HUDEP-2 (cell line): ENCODE data around the gene COX6B2.

Experiments
- DNase-seq, 76 experiments: peaks; one replicate each; lab custom pipeline; 2025; ENCODE audit not compliant: unreplicated experiment in 76 of 76; lab: John Stamatoyannopoulos, UW

The COX6B2 gene

DNA sequence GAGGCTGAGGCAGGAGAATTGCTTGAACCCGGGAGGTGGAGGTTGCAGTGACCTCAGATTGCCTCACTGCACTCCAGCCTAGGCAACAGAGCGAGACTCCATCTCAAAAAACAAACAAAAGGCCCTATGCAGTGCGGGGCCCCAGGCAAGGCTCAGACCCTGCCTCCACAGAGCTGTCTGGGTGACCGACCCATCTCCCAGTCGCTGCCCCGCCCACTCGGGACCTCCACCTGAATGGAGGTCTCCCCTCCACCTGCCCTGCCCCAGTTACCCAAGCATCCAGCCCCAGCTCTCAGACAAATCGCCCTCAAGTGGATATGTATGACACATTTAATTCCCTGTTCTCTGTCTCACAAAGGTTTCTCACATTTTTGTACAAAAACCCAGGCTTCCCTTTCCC lies 10.7 kb upstream of the COX6B2 start:
- no peak for DNase-seq

DNA sequence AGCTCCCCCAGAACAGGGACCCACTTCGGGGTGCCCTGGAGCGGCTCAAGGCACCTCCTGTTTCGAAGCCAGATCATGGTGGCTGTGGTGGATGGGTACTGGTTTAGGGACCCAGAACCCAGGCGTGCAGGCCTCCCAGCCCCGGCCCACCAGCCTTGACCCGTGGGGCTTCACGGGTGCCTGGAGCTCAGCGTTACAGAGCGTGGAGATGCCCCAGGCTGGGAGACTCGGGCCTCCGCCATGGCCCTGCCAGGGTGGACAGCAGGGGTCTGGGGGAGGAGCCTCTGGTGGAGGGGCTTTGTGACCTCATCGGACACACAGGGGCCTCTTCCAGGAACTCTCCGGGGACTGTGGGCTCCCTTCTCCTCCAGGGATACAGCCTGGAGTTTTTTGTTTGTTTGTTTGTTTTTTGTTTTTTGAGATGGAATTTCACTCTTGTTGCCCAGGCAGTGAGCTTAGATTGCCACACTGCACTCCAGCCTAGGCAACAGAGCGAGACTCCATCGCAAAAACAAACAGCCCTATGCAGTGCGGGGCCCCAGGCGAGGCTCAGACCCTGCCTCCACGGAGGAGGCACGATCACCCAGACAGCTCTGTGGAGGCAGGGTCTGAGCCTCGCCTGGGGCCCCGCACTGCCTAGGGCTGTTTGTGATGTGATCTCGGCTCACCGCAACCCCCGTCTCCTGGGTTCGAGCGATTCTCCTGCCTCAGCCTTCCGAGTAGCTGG lies 8.6 kb upstream of the COX6B2 start, which contains the start of gene GARIN5B:
TSS of gene GARIN5B (minus strand) at position 271 of the 727 bp plus-strand sequence. CDS start at position 77, 194 bp downstream.
- DNase-seq, result no peak

DNA sequence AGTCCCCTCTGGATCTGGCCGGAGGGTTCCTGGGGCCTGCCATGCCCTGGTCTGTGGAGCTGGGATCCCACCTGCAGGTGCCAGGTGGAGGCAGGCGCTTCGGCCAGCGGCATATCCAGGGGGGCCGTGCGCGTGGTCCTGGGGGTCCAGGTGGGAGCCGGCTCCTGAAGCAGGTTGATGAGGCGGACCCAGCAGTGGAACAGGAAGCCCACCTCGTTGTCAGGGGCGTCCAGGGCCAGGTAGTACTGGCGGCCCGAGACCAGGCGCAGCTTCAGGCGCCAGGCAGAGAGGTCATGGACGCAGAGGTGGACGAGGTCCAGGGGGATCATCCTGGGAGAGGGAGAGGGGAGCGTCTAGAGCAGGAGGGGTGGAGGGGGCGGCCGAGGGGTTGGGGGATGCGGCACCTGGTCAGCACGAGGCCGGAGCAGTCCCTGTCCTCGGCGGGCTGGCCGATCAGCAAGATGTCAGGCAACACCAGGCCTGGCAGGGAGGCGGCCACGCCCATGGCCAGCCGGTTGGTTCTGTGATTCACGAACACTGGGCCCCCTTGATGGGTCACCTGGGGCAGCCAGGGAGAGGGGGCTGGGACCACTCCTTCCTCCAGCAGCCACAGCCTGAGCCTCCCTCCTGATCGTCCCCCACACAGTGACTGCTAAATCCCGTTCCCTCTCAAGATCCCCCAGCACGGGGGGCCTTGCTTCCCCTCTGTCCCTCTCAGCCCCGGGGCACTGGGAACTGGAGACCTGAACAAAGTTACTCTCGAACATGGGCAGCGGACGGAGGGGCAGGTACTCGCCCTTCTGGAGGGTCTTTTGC lies 7.9 kb upstream of the COX6B2 start:
- DNase-seq, result no peak

DNA sequence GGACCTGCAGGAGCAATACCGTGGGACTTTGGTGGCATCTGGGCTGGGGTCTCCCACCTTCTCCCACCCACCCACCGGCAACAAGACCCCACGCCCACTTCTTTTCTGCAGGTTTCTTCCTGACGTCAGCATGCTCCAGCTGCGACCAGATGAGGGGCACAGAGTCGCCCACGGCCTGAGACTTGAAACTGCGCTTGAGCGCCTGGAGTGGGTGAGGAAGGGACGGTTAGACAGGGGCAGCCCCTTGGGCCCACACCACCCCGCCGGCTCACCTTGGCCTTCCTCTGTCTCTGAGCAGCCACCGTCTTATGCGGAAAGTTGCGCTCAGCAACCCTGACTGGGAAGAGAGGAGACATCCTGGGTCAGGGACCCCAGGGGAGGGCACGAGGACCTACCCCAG lies 6.4 kb upstream of the COX6B2 start:
- no peak for DNase-seq

DNA sequence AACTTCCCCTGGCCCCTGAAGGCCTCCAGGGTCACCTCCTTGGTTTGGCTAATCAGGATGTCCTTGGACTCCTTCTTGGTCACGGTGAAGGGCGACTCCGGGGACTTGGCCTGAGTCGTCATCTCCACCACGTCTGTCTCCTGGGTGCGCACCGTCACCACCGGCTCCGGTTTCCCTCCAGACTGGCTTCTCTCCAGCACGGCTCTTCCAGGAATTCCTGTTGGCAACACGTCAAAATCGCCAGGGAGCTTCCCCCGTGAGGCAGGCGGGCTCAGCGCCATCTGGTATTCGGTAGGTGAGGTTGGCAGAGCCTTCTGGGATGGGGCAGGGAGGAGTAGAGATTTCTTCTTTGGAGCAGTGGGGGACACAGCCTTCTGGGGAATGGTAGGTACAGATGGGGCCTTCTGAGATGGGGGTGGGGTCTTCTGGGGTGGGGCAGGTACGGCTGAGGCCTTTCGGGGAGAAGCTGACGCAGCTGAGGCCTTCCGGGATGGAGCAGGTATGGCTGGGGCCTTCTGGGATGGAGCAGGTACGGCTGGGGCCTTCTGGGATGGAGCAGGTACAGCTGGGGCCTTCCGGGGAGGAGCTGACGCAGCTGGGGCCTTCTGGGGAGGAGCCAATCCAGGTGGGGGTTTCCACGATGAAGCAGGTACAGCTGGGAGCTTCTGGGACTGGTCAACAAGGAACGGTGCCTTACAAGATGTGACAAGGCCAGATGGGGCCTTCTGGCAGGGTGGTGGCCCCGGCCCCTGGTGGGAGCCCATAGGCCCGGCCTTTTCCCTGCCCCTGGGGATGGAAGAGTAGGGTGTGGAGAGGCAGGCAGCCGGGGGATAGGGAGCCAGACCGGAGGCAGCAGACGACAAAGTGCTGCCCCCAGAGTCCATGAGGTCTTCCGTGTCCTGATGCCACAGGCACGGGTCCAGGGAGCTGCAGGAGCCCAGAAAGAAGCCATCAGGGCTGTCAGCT lies 4.7 kb upstream of the COX6B2 start:
- DNase-seq, result no peak

DNA sequence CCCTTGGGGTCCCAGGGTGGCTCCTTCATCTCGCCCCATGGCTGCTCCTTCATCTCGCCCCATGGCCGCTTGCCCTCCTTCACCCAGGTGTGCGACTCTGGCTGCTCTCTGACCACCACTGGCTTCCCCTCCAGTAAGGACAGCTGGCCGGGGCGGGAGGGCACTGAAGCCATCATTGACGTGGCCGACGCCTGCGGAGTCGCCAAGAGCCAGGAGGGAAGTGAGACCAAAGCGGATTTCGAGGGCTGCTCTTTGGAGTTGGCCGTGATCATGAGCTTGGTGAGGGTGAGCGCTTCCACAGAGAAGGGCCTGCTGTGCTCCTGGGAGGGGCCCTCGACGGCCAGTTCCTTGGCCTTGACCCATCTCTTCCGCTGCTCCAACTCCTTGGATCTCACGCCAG lies 4.0 kb upstream of the COX6B2 start:
- no peak for DNase-seq

DNA sequence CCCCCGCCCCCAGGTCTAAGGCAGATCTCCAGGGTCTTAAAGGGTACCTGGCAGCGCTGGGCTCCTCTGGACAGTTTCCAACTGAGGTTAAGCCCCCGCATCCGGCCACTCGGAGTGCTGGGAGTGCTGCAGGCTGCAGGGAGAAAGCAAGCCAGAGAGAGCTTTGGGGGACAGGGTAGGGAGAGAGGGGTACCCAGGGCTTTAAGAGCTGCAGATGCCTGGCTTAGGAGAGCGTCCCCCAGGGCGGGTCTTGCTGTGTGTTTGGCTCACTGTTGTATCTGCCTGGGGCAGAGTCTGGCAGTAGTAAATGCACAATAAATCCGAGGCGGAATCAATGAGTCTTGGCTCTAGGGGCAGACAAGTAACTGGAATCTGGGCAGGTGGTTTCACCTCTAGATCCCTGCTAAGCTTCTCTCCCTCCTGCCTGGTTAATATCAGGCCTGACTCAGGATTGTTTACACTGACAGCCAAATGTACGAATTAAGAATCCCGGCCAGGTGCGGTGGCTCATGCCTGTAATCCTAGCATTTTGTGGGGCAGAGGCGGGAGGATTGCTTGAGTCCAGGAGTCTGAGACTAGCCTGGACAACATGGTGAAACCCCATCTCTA lies 798 bp upstream of the COX6B2 start:
- peak in 1 of 76 experiments; percentile 18 for DNase-seq

DNA sequence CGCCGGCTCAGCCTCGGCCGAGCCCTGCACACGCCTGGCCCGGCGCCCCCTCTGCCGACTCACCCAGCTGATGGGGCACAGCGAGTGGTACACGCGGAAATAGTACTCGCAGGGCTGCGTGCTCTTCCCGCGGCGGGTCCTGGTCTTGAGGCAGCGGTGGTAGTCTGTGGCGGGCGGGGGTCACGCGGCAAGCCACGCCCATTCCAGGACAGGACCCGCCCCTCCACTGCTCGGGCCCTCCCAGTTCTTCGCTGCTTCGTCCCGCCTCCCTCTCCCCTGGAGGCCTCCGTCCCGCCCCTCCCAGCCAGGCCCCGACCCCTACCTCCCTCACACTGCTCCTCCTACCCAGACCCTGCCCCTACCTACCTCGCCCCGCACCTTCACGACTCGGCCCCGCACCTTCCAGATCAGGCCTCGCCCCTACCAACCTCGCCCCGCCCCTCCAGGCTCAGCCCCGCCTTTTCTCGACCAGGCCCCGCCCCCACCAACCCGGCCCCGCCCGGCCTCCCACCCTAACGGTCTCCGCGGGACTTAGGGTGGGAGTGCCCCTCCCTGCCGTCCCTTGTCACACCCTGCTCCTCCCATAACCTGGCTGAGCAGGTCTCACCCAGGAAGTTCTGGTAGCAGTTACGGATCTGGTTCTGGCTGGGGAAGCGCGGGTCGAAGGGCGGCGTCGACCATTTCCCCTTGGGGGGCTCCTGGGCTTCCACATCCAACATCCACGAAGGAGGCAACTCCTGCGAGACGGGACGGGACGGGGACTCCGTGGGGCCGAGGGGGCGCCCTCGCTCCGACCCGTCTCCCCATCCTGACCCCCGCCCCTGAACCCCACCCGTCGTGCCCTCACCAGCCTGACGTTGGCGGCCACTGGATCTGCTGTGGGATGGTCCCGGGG lies 469 bp downstream of the COX6B2 start:
- peak in 62 of 76 experiments; percentile 25 to 95 (median 70) for DNase-seq

DNA sequence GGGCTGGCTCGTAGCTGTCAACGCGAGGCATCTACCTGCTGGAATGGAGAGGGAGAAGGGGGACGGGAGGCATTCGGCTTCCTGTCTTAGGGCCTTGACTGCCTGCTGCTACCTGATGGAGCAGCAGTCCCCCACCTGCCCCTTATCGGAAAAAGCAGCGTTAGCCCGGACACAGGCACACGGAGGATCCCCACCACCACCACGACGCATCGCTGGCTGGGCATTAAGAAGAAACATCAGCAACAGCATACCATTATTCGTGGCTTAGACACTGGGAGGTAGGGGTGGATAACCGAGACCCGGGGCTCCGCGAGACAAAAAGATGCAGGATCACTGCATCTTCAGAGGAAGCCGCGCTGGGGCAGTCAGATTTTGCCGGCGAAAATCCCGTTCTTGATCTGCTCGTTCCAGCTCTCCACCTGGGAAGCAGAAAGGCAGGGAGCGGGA lies 1.1 kb downstream of the COX6B2 start:
- DNase-seq, result no peak

DNA sequence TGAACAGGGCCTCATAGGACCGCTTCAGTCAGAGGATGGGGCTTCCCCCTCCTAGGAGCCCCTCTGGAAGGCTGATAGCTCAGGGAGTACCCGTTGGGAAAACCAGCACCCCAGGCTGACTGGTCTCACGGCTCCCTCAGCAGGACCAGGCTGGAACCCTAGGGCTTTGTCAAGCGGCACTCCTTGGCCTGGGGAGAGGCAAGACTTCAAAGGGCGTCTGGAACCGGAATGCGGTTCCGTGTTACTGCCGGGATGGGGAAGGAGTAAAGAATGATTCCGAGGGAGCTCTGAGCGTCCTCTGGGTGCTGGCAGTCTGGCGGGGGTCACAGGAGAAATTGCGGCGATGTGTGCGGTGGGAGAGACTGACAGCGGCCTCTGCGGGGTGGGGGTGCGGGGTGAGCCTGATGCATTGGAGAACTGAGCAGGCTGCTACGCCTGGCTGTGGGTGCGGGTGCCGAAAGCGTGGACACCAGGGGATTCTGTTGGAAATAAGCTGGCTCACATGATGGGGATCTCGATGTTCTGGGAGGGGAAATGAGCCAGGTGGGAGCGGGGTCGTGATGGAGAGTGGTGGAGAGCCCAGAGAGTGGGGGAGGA lies 1.9 kb downstream of the COX6B2 start:
- DNase-seq, result no peak

DNA sequence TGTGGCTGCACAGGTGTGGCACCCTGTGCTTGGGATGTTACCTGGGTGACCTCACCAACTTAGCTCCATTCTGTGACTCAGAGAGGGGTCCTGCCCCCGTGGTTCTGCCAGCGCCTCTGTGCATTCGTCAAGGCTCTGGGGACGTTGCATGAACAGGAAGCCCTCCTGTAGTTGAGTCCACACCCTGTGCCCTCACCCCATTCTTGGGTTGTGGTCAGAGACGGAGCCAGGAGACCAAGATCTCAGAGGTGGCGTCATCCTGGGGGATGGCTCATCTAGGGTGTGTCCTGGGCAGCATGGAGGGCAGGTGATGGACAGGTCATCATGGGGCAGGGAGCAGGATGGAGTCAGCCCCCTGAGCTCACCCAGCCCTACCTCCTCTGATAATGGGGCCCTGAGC lies 2.5 kb downstream of the COX6B2 start:
- no peak for DNase-seq

DNA sequence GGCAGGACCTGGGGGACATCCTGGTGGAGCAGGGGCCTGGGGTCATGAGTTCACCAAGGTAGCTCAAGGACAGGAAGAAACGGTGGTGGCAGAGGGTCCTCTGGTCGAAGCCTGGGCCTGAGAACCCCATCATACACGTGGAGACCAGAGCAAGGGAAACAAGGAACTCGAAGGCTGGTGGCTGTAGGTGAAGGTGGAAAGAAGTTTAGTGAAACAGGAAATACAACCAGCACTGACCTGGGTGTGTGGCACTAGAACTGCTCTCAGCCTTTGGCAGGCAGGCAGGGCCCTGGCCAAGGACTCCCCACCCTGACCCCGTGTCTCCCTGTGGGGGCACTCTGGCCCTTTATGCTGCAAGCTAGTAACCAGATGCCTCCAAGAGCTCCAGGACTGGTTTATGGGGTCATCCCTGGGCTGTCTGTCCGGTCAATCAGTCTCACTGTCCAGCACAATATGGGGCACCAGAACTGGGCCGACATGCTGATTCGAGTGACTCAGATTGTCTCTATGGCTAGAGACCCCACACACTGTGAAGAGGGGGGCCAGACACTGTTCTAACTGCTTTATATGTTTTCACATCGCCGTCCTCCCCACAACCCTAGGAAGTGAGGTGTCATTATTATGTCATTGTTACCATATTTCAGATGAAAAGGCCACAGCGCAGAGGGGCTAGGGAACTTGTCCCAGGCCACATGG lies 3.8 kb downstream of the COX6B2 start:
- DNase-seq, result no peak

DNA sequence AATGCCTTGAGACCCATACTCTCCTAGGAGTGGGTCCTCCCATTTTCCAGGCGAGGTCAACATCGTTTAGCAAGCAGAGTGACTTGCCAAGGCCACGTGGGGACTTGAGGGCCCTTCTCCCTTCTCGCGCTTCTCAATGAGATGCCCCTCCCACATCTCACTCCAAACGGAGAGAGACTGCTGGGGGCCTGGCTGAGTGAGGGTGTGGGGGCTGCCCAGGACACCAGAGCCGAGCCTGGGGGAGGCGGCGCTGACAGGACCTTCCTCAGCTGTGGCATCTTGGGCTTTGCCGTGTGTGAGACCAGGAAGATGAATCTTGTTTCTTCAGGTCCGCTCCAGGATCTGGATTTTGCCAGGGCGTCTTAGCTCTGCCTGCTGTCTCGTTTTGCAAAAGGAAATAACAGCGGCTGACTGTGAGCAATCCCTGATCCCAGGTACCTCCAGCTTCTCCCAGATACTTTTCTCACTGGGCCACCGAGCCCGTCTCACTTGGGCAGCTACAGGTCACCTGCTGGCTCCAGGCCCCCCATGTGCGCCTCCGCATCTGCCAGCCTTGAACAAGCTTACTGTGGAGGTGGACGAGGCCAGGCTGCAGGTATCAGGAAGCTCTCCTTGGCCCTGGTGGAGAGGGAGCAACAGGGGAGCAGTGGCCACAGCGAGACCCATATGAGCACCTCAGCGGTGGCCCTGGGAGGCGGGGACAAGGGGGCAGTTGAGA lies 6.0 kb downstream of the COX6B2 start:
- DNase-seq, result no peak

DNA sequence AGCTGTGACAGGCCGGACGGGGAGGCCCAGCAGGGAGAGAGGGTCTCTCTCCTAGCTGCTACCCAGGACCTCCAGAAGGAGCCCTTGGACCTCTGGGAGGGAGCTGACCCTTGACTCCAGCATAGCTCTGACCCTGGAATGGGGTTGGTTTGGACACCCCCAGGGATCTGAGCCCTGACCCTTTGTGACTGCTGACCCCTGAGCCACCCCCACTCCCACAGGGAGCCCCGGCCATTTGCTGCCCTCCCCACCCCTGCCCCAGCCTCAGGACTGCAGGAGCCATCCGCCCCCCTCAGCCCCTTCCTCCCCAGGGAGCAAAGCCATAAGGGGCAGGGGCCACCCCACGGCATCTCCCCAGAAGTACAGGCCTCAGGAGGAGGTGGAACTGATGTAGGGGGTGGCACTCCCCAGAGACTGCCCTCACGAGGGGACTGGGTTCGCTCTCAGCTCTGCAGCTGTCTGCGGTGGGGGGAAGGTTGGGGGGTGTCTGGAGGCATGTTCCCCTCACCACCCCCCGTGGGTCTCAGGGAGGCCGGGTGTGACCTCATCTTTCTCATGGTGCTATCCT lies 7.0 kb downstream of the COX6B2 start:
- no peak for DNase-seq

DNA sequence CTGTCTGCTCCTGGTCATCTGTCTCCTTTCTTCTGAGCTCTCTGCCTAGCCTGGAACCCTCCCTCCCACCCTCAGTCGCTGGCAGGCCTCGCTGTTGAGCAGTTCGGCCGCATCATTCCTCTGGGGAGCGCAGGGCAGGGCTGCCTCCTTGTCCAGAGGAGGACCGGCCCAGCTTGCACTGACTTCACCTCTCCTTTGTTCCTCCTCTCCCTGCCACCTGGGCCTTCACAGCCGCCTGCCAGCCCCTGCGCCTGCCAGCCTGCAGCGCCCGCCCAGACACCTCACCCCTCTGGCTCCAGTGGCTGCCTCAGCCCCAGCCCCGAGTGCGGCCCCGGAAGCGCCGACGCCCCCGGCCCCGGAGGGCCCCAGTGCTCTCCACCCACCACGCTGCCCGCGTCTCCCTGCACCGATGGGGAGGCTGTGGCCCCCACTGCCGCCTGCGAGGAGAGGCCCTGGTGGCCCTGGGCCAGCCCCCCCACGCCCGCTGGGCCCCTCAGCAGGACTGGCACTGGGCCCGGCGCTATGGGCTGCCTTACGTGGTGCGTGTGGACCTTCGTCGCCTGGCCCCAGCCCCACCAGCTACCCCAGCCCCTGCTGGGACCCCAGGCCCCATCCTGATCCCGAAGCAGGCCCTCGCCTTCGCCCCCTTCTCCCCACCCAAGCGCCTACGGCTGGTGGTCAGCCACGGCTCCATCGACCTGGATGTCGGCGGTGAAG lies 7.6 kb downstream of the COX6B2 start:
- no peak for DNase-seq

DNA sequence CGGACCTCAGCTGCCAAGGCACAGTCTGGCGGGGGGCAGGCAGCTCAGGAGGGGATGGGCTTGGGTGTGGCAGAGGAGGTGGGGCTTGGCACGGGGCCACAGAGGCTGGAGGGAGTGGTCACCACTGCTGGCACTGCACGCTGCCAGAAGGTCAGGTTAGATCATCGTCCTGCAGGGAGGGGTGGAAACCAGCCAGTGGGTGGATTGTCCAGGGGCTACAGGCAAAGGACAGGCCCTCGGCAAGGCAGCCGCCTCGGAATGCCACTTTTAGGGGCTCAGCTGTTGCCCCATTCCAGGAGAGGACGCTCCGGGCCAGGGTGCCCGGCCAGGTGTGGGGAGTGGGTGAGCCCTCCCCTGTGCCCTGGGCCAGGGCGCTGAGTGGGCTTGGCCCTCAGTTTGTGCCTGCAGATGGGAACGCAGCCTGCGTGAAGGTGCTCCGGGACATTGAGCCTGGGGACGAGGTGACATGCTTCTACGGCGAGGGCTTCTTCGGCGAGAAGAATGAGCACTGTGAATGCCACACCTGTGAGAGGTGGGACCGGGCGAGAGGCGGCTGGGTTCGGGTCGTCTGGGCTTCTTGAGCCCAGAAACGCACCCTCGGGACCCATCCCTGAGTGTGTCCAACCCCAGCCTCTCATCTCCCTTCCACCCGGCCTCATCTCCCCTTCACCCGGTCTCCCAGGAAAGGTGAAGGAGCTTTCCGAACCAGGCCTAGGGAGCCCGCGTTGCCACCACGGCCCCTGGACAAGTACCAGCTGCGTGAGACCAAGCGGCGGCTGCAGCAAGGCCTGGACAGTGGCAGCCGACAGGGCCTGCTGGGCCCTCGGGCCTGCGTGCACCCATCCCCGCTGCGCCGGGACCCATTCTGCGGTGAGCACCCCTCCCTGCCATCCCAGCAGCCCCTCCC lies 8.4 kb downstream of the COX6B2 start:
- DNase-seq, result peak in 74 of 76 experiments; percentile 45 to 98 (median 83)
